Immature natural killer cell (primary cell): ENCODE measurements around the gene RAX. TPM values are rescaled to one million over a fixed set of nuclear protein-coding genes. Genes with fewer than 3 reads are reported as not detected.
"Not testable (repeated sequence)": the region's sequence is repeated elsewhere in the genome, so short reads cannot be mapped to it uniquely, and the experiment has no call there.

Experiments
- DNase-seq, 3 donors: peaks; one replicate each; pipeline ENCODE4 v3.0.0; 2022; ENCODE audit warnings: mixed read lengths in 1 of 3
- H3K27ac Mint-ChIP-seq, 6 donors: one replicate each; pipeline ENCODE4 v1.8.0; 2020; ENCODE audit warnings: mixed read lengths in 6 of 6, mild to moderate bottlenecking in 5 of 6, inconsistent platforms in 4 of 6, moderate library complexity in 3 of 6
- H3K27me3 Mint-ChIP-seq, 3 donors: one replicate each; pipeline ENCODE4 v1.8.0; 2020 to 2021; ENCODE audit warnings: low read depth in 3 of 3, mild to moderate bottlenecking in 3 of 3, mixed read lengths in 3 of 3, moderate library complexity in 3 of 3, inconsistent platforms in 1 of 3
- H3K36me3 Mint-ChIP-seq, 3 donors: one replicate each; pipeline ENCODE4 v1.8.0; 2020; ENCODE audit warnings: mixed read lengths in 3 of 3, inconsistent platforms in 2 of 3, mild to moderate bottlenecking in 2 of 3
- H3K4me1 Mint-ChIP-seq, 2 donors: one replicate each; pipeline ENCODE4 v1.8.0; 2020; ENCODE audit warnings: inconsistent platforms in 2 of 2, mild to moderate bottlenecking in 2 of 2, mixed read lengths in 2 of 2, moderate library complexity in 1 of 2
- H3K4me3 Mint-ChIP-seq, 5 donors: one replicate each; pipeline ENCODE4 v1.8.0; 2020; ENCODE audit warnings: mild to moderate bottlenecking in 5 of 5, mixed read lengths in 5 of 5, inconsistent platforms in 3 of 5, moderate library complexity in 3 of 5
- H3K9me3 Mint-ChIP-seq, 6 donors: one replicate each; pipeline ENCODE4 v1.8.0; 2020; ENCODE audit warnings: mild to moderate bottlenecking in 6 of 6, mixed read lengths in 6 of 6, inconsistent platforms in 4 of 6, moderate library complexity in 3 of 6
- polyA plus RNA-seq, 3 donors: library from polyadenylated mRNA; unstranded; fragments of 300-500 nt; fragmentation: Illumina TruSeq; gene quantifications; one replicate each; pipeline ENCODE4 v1.2.3, GENCODE V29; 2021

The RAX gene
- polyA plus RNA-seq, 3 donors from 2014 or later = not detected

GRCh38 chr18:59255491-59255890 is 17.8 kb downstream of the RAX start:
- not testable (repeated sequence) for H3K36me3 Mint-ChIP-seq, H3K27ac Mint-ChIP-seq, H3K9me3 Mint-ChIP-seq, H3K4me1 Mint-ChIP-seq, H3K4me3 Mint-ChIP-seq, DNase-seq, H3K27me3 Mint-ChIP-seq

- no peaks in the 10 kb centered on the region for H3K9me3 Mint-ChIP-seq
- no peaks in the 10 kb centered on the region for H3K36me3 Mint-ChIP-seq
- H3K4me3 Mint-ChIP-seq = no peak overlapping the region
- DNase-seq = no peak
- peaks cover 1 to 22% (median 5%) of the 10 kb centered on the region in 3 donors for H3K27me3 Mint-ChIP-seq
- no peaks in the 10 kb centered on the region for H3K4me1 Mint-ChIP-seq
- no peak overlapping the region for H3K27ac Mint-ChIP-seq
Measured at GRCh38 chr18:59249199-59249774, 24.0 kb downstream of the RAX start.

GRCh38 chr18:59246796-59247195 is 26.5 kb downstream of the RAX start:
- no peak overlapping the region for H3K4me3 Mint-ChIP-seq
- H3K36me3 Mint-ChIP-seq = no peaks in the 10 kb centered on the region
- peaks cover 2 to 28% (median 5%) of the 10 kb centered on the region in 3 donors for H3K27me3 Mint-ChIP-seq
- DNase-seq = no peak
- H3K9me3 Mint-ChIP-seq = peaks cover 0 to 2% (median 0%) of the 10 kb centered on the region in 6 donors
- H3K4me1 Mint-ChIP-seq = no peaks in the 10 kb centered on the region
- H3K27ac Mint-ChIP-seq = no peak overlapping the region

- Mint-ChIP-seq H3K9me3 (peaks cover 0 to 2% (median 0%) of the 10 kb centered on the region in 6 donors), H3K4me1 (no peaks in the 10 kb centered on the region), H3K36me3 (no peaks in the 10 kb centered on the region), H3K4me3 (no peak overlapping the region), H3K27me3 (peaks cover 4 to 27% (median 5%) of the 10 kb centered on the region in 3 donors), H3K27ac (no peak overlapping the region)
- DNase-seq = no peak
Measured at GRCh38 chr18:59242906-59243305, 30.3 kb downstream of the RAX start.

- Mint-ChIP-seq H3K4me1 (no peaks in the 10 kb centered on the region), H3K27ac (no peak overlapping the region), H3K36me3 (no peaks in the 10 kb centered on the region), H3K9me3 (peaks cover 0 to 4% (median 0%) of the 10 kb centered on the region in 6 donors), H3K4me3 (no peak overlapping the region), H3K27me3 (peaks cover 0 to 16% (median 4%) of the 10 kb centered on the region in 3 donors)
- no peak for DNase-seq
Measured at GRCh38 chr18:59239642-59240041, 33.6 kb downstream of the RAX start.

- no peaks in the 10 kb centered on the region for H3K4me1 Mint-ChIP-seq
- H3K36me3 Mint-ChIP-seq = no peaks in the 10 kb centered on the region
- H3K27ac Mint-ChIP-seq = no peak overlapping the region
- peaks cover 0 to 16% (median 2%) of the 10 kb centered on the region in 3 donors for H3K27me3 Mint-ChIP-seq
- DNase-seq = no peak
- peaks cover 0 to 2% (median 0%) of the 10 kb centered on the region in 6 donors for H3K9me3 Mint-ChIP-seq
- no peak overlapping the region for H3K4me3 Mint-ChIP-seq
Measured at GRCh38 chr18:59238385-59238784, 34.9 kb downstream of the RAX start.

GRCh38 chr18:59233017-59233410 is 40.2 kb downstream of the RAX start:
- no peak for DNase-seq
- peaks cover 0 to 4% (median 2%) of the 10 kb centered on the region in 3 donors for H3K27me3 Mint-ChIP-seq
- H3K36me3 Mint-ChIP-seq = no peaks in the 10 kb centered on the region
- no peak overlapping the region for H3K27ac Mint-ChIP-seq
- peaks cover 0 to 2% (median 0%) of the 10 kb centered on the region in 6 donors for H3K9me3 Mint-ChIP-seq
- no peaks in the 10 kb centered on the region for H3K4me1 Mint-ChIP-seq
- H3K4me3 Mint-ChIP-seq = no peak overlapping the region

- Mint-ChIP-seq H3K27me3 (peaks cover 0 to 4% (median 2%) of the 10 kb centered on the region in 3 donors), H3K4me3 (no peak overlapping the region), H3K36me3 (no peaks in the 10 kb centered on the region), H3K4me1 (no peaks in the 10 kb centered on the region), H3K9me3 (peaks cover 0 to 2% (median 0%) of the 10 kb centered on the region in 6 donors), H3K27ac (no peak overlapping the region)
- no peak for DNase-seq
Measured at GRCh38 chr18:59232309-59233016, 40.8 kb downstream of the RAX start.

- Mint-ChIP-seq H3K27ac (no peak overlapping the region), H3K4me3 (no peak overlapping the region), H3K36me3 (no peaks in the 10 kb centered on the region), H3K9me3 (peaks cover 0 to 2% (median 0%) of the 10 kb centered on the region in 6 donors), H3K27me3 (peaks cover 0 to 4% (median 2%) of the 10 kb centered on the region in 3 donors), H3K4me1 (no peaks in the 10 kb centered on the region)
- no peak for DNase-seq
Measured at GRCh38 chr18:59231877-59232276, 41.4 kb downstream of the RAX start.

- H3K4me3 Mint-ChIP-seq = no peak overlapping the region
- H3K27ac Mint-ChIP-seq = no peak overlapping the region
- no peaks in the 10 kb centered on the region for H3K36me3 Mint-ChIP-seq
- H3K9me3 Mint-ChIP-seq = peaks cover 0 to 1% (median 0%) of the 10 kb centered on the region in 6 donors
- H3K27me3 Mint-ChIP-seq = peaks cover 0 to 4% (median 2%) of the 10 kb centered on the region in 3 donors
- no peak for DNase-seq
- no peaks in the 10 kb centered on the region for H3K4me1 Mint-ChIP-seq
Measured at GRCh38 chr18:59231114-59231513, 42.1 kb downstream of the RAX start.

- Mint-ChIP-seq H3K36me3 (no peaks in the 10 kb centered on the region), H3K4me3 (no peak overlapping the region), H3K4me1 (no peaks in the 10 kb centered on the region), H3K27me3 (peaks cover 0 to 6% (median 4%) of the 10 kb centered on the region in 3 donors), H3K9me3 (peaks cover 0 to 1% (median 0%) of the 10 kb centered on the region in 6 donors), H3K27ac (no peak overlapping the region)
- DNase-seq = no peak
Measured at GRCh38 chr18:59229701-59230443, 43.4 kb downstream of the RAX start.

GRCh38 chr18:59229191-59229590 is 44.1 kb downstream of the RAX start:
- Mint-ChIP-seq H3K9me3 (peaks cover 0 to 1% (median 0%) of the 10 kb centered on the region in 6 donors), H3K27me3 (peaks cover 0 to 8% (median 6%) of the 10 kb centered on the region in 3 donors), H3K4me3 (no peak overlapping the region), H3K36me3 (no peaks in the 10 kb centered on the region), H3K27ac (no peak overlapping the region), H3K4me1 (no peaks in the 10 kb centered on the region)
- DNase-seq = no peak

- Mint-ChIP-seq H3K27me3 (peaks cover 0 to 13% (median 8%) of the 10 kb centered on the region in 3 donors), H3K36me3 (no peaks in the 10 kb centered on the region), H3K9me3 (peaks cover 0 to 1% (median 0%) of the 10 kb centered on the region in 6 donors), H3K27ac (no peak overlapping the region), H3K4me1 (no peaks in the 10 kb centered on the region), H3K4me3 (no peak overlapping the region)
- no peak for DNase-seq
Measured at GRCh38 chr18:59228351-59228750, 44.9 kb downstream of the RAX start.

- H3K9me3 Mint-ChIP-seq = peaks cover 0 to 2% (median 0%) of the 10 kb centered on the region in 6 donors
Measured at GRCh38 chr18:59222341-59222740, 50.9 kb downstream of the RAX start.

More at GRCh38 chr18:59222341-59222740, 50.9 kb downstream of the RAX start:
- Mint-ChIP-seq H3K4me3 (no peak overlapping the region), H3K36me3 (peaks cover 0 to 5% (median 0%) of the 10 kb centered on the region in 3 donors), H3K4me1 (no peaks in the 10 kb centered on the region), H3K27ac (no peak overlapping the region), H3K27me3 (peaks cover 10 to 39% (median 26%) of the 10 kb centered on the region in 3 donors)
- no peak for DNase-seq
